ENCODE measurements around the gene SPG7.
"Not testable (repeated sequence)": the region's sequence is repeated elsewhere in the genome, so short reads cannot be mapped to it uniquely, and the experiment has no call there.

The SPG7 gene

GRCh38 chr16:89582614-89583196 is 74.5 kb downstream of the SPG7 start:
- DNase-seq: no peak

- no peak for DNase-seq
Measured at GRCh38 chr16:89583197-89583894, 75.1 kb downstream of the SPG7 start.

- DNase-seq: no peak
Measured at GRCh38 chr16:89583895-89584644, 75.9 kb downstream of the SPG7 start.

- no peak for DNase-seq
Measured at GRCh38 chr16:89584768-89585549, 76.8 kb downstream of the SPG7 start.

- DNase-seq: no peak
Measured at GRCh38 chr16:89586218-89586617, 78.0 kb downstream of the SPG7 start.

GRCh38 chr16:89586853-89587252 is 78.7 kb downstream of the SPG7 start:
- no peak for DNase-seq

GRCh38 chr16:89587676-89588075 is 79.5 kb downstream of the SPG7 start:
- not testable (repeated sequence) for DNase-seq

- DNase-seq: no peak
Measured at GRCh38 chr16:89588413-89589109, 80.4 kb downstream of the SPG7 start.

- no peak for DNase-seq
Measured at GRCh38 chr16:89589241-89589926, 81.2 kb downstream of the SPG7 start.

GRCh38 chr16:89593841-89594240 is 85.6 kb downstream of the SPG7 start:
- DNase-seq: no peak

GRCh38 chr16:89595330-89596060 is 87.3 kb downstream of the SPG7 start:
- DNase-seq: no peak

- DNase-seq: no peak
Measured at GRCh38 chr16:89596061-89596689, 88.0 kb downstream of the SPG7 start.

GRCh38 chr16:89596957-89597649 is 88.9 kb downstream of the SPG7 start:
- DNase-seq: no peak

GRCh38 chr16:89598199-89598598 is 90.0 kb downstream of the SPG7 start:
- DNase-seq: no peak

GRCh38 chr16:89599451-89599858 is 91.3 kb downstream of the SPG7 start:
- no peak for DNase-seq

GRCh38 chr16:89599902-89600301 is 91.7 kb downstream of the SPG7 start:
- DNase-seq: no peak

- no peak for DNase-seq
Measured at GRCh38 chr16:89600427-89600826, 92.2 kb downstream of the SPG7 start.

GRCh38 chr16:89600956-89601355 is 92.8 kb downstream of the SPG7 start:
- DNase-seq: no peak

GRCh38 chr16:89601906-89602272 is 93.7 kb downstream of the SPG7 start:
- DNase-seq: no peak

- DNase-seq: no peak
Measured at GRCh38 chr16:89602273-89602951, 94.2 kb downstream of the SPG7 start.

Measured in NCI-H526 treated with DMSO at 0.1 percent for 48 hours (cell line).